Smooth muscle cell (in vitro differentiated cells): ENCODE results near the gene DLX3. TPM values are rescaled to one million over a fixed set of nuclear protein-coding genes. Genes with fewer than 3 reads are reported as not detected.

Experiments used
- DNase-seq: peaks from one replicate; lab custom pipeline; 2025; ENCODE audit not compliant: unreplicated experiment; lab: John Stamatoyannopoulos, UW
- H2AFZ ChIP-seq: fragments of 200-600 bp; sonication (generic); 2 replicates; pipeline ENCODE4 v1.6.0; 2016; ENCODE audit warnings: antibody characterized with exemption, low read depth, mild to moderate bottlenecking
- H3F3A ChIP-seq: fragments of 200-600 bp; sonication (generic); 2 replicates; pipeline ENCODE4 v1.6.0; 2017; ENCODE audit warnings: antibody characterized with exemption, low read depth
- H3K27ac ChIP-seq: fragments of 200-600 bp; sonication (generic); 2 replicates; pipeline ENCODE4 v1.5.1; 2016; ENCODE audit warnings: low read depth, mild to moderate bottlenecking
- H3K27me3 ChIP-seq: fragments of 200-600 bp; sonication (generic); 2 replicates; pipeline ENCODE4 v1.6.1; 2016; ENCODE audit warnings: low read depth, mild to moderate bottlenecking
- H3K36me3 ChIP-seq: fragments of 200-600 bp; sonication (generic); 2 replicates; pipeline ENCODE4 v1.5.1; 2016; ENCODE audit warnings: low read depth
- H3K4me1 ChIP-seq: fragments of 200-600 bp; sonication (generic); 2 replicates; pipeline ENCODE4 v1.5.1; 2016; ENCODE audit warnings: low read depth
- H3K4me2 ChIP-seq: fragments of 200-600 bp; sonication (generic); 2 replicates; pipeline ENCODE4 v1.6.0; 2016; ENCODE audit warnings: mild to moderate bottlenecking
- H3K4me3 ChIP-seq: fragments of 200-600 bp; sonication (generic); 2 replicates; pipeline ENCODE4 v1.5.1; 2016; ENCODE audit warnings: mild to moderate bottlenecking
- H3K79me2 ChIP-seq: fragments of 200-600 bp; sonication (generic); 2 replicates; pipeline ENCODE4 v1.6.0; 2016; ENCODE audit warnings: low read depth, mild to moderate bottlenecking
- H3K9ac ChIP-seq: fragments of 200-600 bp; sonication (generic); 2 replicates; pipeline ENCODE4 v1.6.0; 2016; ENCODE audit warnings: low read depth
- H3K9me3 ChIP-seq: fragments of 200-600 bp; sonication (generic); replicated peaks from 2 replicates; pipeline ENCODE4 v1.5.1; 2016; ENCODE audit warnings: low read depth
- H4K20me1 ChIP-seq: fragments of 200-600 bp; sonication (generic); 2 replicates; pipeline ENCODE4 v1.6.0; 2016; ENCODE audit warnings: low read depth
- CTCF ChIP-seq: fragments of 200-600 bp; sonication (generic); IDR thresholded peaks from 2 replicates; pipeline ENCODE4 v1.5.1; 2017; ENCODE audit warnings: borderline replicate concordance, mild to moderate bottlenecking, antibody characterized with exemption; ENCODE audit not compliant: insufficient read depth, poor library complexity, severe bottlenecking
- WGBS: methylation state at CpG from one replicate; pipeline ENCODE4 v1.1.7; 2016; ENCODE audit warnings: low lambda C conversion rate; 5-methylcytosine and 5-hydroxymethylcytosine counted together
- polyA plus RNA-seq: library from polyadenylated mRNA; unstranded; fragments of >200 nt; fragmentation: Nextera tagmentation; extraction: Ambion mirVana; gene quantifications from 2 replicates; pipeline ENCODE4 v1.2.1, GENCODE V29; 2016
- total RNA-seq: library from RNA; depleted of rRNA; stranded (reverse); fragments of >200 nt; gene quantifications from 2 replicates; pipeline ENCODE4 v1.2.3, GENCODE V29; 2014

DLX3 gene
- total and polyA plus RNA-seq, 2 experiments from 2014 or later = 1.4 to 9.7 TPM

- no peaks in the 10 kb centered on the region for H3K79me2 ChIP-seq
- no peak overlapping the region for H3K27ac ChIP-seq
- no peaks in the 10 kb centered on the region for H4K20me1 ChIP-seq
- DNase-seq = no peak
- no peak overlapping the region for H3K4me3 ChIP-seq
- WGBS = 91% methylated on average over 11 of the region's 11 CpGs
- H3K4me1 ChIP-seq = no peaks in the 10 kb centered on the region
- H3K9ac ChIP-seq = no peak overlapping the region
- H3K36me3 ChIP-seq = no peaks in the 10 kb centered on the region
- H3K27me3 ChIP-seq = no peaks in the 10 kb centered on the region
- no peaks in the 10 kb centered on the region for H3K9me3 ChIP-seq
- no peak overlapping the region for H3K4me2 ChIP-seq
- no peak for TF ChIP-seq CTCF
- H3F3A ChIP-seq = no peaks in the 10 kb centered on the region
- H2AFZ ChIP-seq = no peak overlapping the region
Measured at GRCh38 chr17:50036455-50037261, 41.6 kb upstream of the DLX3 start.

- Histone ChIP-seq H3K9me3 (no peaks in the 10 kb centered on the region), H3K79me2 (no peaks in the 10 kb centered on the region), H3K4me3 (no peak overlapping the region), H3K27ac (no peak overlapping the region), H4K20me1 (no peaks in the 10 kb centered on the region), H3K9ac (no peak overlapping the region), H3K4me1 (no peaks in the 10 kb centered on the region), H2AFZ (no peak overlapping the region), H3K4me2 (no peak overlapping the region), H3F3A (no peaks in the 10 kb centered on the region), H3K27me3 (no peaks in the 10 kb centered on the region), H3K36me3 (no peaks in the 10 kb centered on the region)
- 60% methylated on average over 1 of the region's 1 CpG for WGBS
- DNase-seq = no peak
- TF ChIP-seq CTCF = no peak
Measured at GRCh38 chr17:50035945-50036344, 40.9 kb upstream of the DLX3 start.

GRCh38 chr17:50035421-50035879, 40.4 kb upstream of the DLX3 start:
- no peak overlapping the region for H3K4me3 ChIP-seq
- H3K27ac ChIP-seq = no peak overlapping the region
- H3K9ac ChIP-seq = no peak overlapping the region
- H3K79me2 ChIP-seq = no peaks in the 10 kb centered on the region
- H3K36me3 ChIP-seq = no peaks in the 10 kb centered on the region
- no peaks in the 10 kb centered on the region for H3K9me3 ChIP-seq
- H2AFZ ChIP-seq = no peak overlapping the region
- WGBS = 84% methylated on average over 5 of the region's 5 CpGs
- no peaks in the 10 kb centered on the region for H3K4me1 ChIP-seq
- H4K20me1 ChIP-seq = no peaks in the 10 kb centered on the region
- no peaks in the 10 kb centered on the region for H3K27me3 ChIP-seq
- DNase-seq = no peak
- no peak overlapping the region for H3K4me2 ChIP-seq
- TF ChIP-seq CTCF = no peak
- no peaks in the 10 kb centered on the region for H3F3A ChIP-seq
